ENCODE data around the gene CKMT1B. TPM values are rescaled to one million over a fixed set of nuclear protein-coding genes. Genes with fewer than 3 reads are reported as not detected.

The CKMT1B gene
- total RNA-seq, 1 experiment from 2014 or later, result 31.0 TPM

DNA sequence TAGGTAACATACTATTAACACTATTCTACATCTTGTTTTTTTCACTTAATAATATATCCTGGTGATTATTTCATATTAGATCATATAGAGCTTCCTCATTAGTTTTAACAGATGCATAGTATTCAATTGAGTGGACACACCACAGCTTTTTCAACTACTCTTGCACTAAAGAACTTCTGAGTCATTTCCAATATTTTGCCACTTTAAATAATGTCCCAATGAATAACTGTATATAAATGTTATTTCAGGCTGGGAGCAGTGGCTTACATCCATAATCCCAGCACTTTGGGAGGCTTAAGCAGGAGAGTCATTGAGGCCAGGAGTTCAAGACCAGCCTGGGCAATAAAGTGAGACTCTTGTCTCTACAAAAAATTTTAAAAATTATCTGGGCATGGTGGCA lies 49.6 kb upstream of the CKMT1B start:
- no peak overlapping the region for H2AK5ac ChIP-seq (ENCODE audit: insufficient read length, low read length)
- no peak overlapping the region for H3K4ac ChIP-seq (ENCODE audit: low read depth, low read length)
- H3K4me1 Mint-ChIP-seq, result no peaks in the 10 kb centered on the region
- no peak overlapping the region for H3K9ac ChIP-seq (ENCODE audit: extremely low read depth, insufficient read length, low read length)
- no peak overlapping the region for H3K27ac ChIP-seq (ENCODE audit: insufficient read length, low read depth, low read length)
- H2BK5ac ChIP-seq (ENCODE audit: insufficient read length, low read length), result no peak overlapping the region
- no peaks in the 10 kb centered on the region for H3K79me2 ChIP-seq (ENCODE audit: insufficient read depth, low read length)
- H3K36me3 Mint-ChIP-seq (ENCODE audit: insufficient read depth in 1 of 3, low read depth in 3 of 3), result peaks cover 3 to 6% (median 4%) of the 10 kb centered on the region in 3 experiments; a peak in 4 of 7 replicates
- no peaks in the 10 kb centered on the region for H3K9me3 ChIP-seq (ENCODE audit: control insufficient read depth, low read depth, low read length)
- peaks cover 0 to 8% of the 10 kb centered on the region in 2 experiments; a peak in 3 of 5 replicates for H3K9me3 Mint-ChIP-seq
- no peak overlapping the region for H3K56ac ChIP-seq (ENCODE audit: insufficient read length, low read depth, low read length)
- H2BK20ac ChIP-seq (ENCODE audit: low read depth, low read length, poor library complexity, severe bottlenecking), result no peak overlapping the region
- TF ChIP-seq, protein P1, sequence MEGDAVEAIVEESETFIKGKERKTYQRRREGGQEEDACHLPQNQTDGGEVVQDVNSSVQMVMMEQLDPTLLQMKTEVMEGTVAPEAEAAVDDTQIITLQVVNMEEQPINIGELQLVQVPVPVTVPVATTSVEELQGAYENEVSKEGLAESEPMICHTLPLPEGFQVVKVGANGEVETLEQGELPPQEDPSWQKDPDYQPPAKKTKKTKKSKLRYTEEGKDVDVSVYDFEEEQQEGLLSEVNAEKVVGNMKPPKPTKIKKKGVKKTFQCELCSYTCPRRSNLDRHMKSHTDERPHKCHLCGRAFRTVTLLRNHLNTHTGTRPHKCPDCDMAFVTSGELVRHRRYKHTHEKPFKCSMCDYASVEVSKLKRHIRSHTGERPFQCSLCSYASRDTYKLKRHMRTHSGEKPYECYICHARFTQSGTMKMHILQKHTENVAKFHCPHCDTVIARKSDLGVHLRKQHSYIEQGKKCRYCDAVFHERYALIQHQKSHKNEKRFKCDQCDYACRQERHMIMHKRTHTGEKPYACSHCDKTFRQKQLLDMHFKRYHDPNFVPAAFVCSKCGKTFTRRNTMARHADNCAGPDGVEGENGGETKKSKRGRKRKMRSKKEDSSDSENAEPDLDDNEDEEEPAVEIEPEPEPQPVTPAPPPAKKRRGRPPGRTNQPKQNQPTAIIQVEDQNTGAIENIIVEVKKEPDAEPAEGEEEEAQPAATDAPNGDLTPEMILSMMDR (conservative IDR thresholded peaks at IDR 0.05), result no peak
- no peak overlapping the region for H2AFZ ChIP-seq (ENCODE audit: low read length)
- H3K27ac Mint-ChIP-seq, result no peak overlapping the region
- no peak overlapping the region for H3K14ac ChIP-seq (ENCODE audit: insufficient read depth, low read length)
- H4K91ac ChIP-seq (ENCODE audit: insufficient read length, low read depth, low read length), result no peak overlapping the region
- no peaks in the 10 kb centered on the region for H3K23me2 ChIP-seq (ENCODE audit: insufficient read length, low read depth, low read length, poor library complexity, severe bottlenecking)
- H2BK120ac ChIP-seq (ENCODE audit: low read depth, low read length, poor library complexity, severe bottlenecking), result no peak overlapping the region
- no peak for DNase-seq
- no peaks in the 10 kb centered on the region for H4K20me1 ChIP-seq (ENCODE audit: control insufficient read depth, insufficient read depth, insufficient read length)
- H3K79me1 ChIP-seq (ENCODE audit: insufficient read depth, low read depth, low read length, poor library complexity, severe bottlenecking), result no peaks in the 10 kb centered on the region
- H3K27me3 ChIP-seq (ENCODE audit: insufficient read depth, low read length), result no peaks in the 10 kb centered on the region; the same call in 1 of the 2 replicates
- no peak overlapping the region for H4K5ac ChIP-seq (ENCODE audit: insufficient read length, low read depth, low read length)
- no peaks in the 10 kb centered on the region for H3K4me1 ChIP-seq (ENCODE audit: insufficient read depth, low read length)
- no peak overlapping the region for H2BK12ac ChIP-seq (ENCODE audit: insufficient read length, low read depth, low read length)
- no peak overlapping the region for H3K4me3 Mint-ChIP-seq
- H3T11ph ChIP-seq (ENCODE audit: low read length), result no peak overlapping the region
- H3K18ac ChIP-seq (ENCODE audit: insufficient read length, low read depth, low read length), result no peak overlapping the region
- no peak overlapping the region for H2BK15ac ChIP-seq (ENCODE audit: low read depth, low read length)
- no peak overlapping the region for H3K23ac ChIP-seq (ENCODE audit: insufficient read length, low read depth, low read length)
- H3K4me2 ChIP-seq (ENCODE audit: insufficient read depth, insufficient read length, low read length), result no peak overlapping the region
- H3K27me3 Mint-ChIP-seq (ENCODE audit: low read depth), result no peaks in the 10 kb centered on the region
- no peak overlapping the region for H4K8ac ChIP-seq (replicated peaks; ENCODE audit: insufficient read length, low read depth, low read length)
